Tibial artery (tissue), 4 donors: ENCODE measurements around the gene NAT9.
A peak's percentile ranks its signal among the peaks of the same experiment; 100 is the strongest.

ENCODE experiments used
- DNase-seq, 2 donors: peaks; one replicate each; pipeline ENCODE4 v3.0.0-alpha.2; 2019
- H3K27ac ChIP-seq, 2 donors: fragments of 200-600 bp; sonication (generic) in 1 of 2; 1 replicate in 1 of 2; 2 replicates in 1 of 2; pipeline ENCODE4 v1.5.1; 2018 to 2019; ENCODE audit warnings: mild to moderate bottlenecking in 1 of 2
- H3K27me3 ChIP-seq, 2 donors: fragments of 200-600 bp; sonication (generic) in 1 of 2; one replicate each; pipeline versions ENCODE4 v1.5.1 to v1.6.0; 2016 to 2019
- H3K36me3 ChIP-seq, 3 donors: fragments of 200-600 bp; sonication (generic) in 2 of 3; one replicate each; pipeline ENCODE4 v1.5.1; 2016 to 2019; ENCODE audit warnings: mild to moderate bottlenecking in 2 of 3
- H3K4me1 ChIP-seq, 4 donors: fragments of 200-600 bp; sonication (generic) in 2 of 4; 1 replicate in 3 of 4; 2 replicates in 1 of 4; pipeline ENCODE4 v1.5.1; 2016 to 2019
- H3K4me3 ChIP-seq, 2 donors: fragments of 200-600 bp; sonication (generic) in 1 of 2; 1 replicate in 1 of 2; 2 replicates in 1 of 2; pipeline ENCODE4 v1.5.1; 2018 to 2019; ENCODE audit warnings: mild to moderate bottlenecking in 2 of 2
- H3K9me3 ChIP-seq, 3 donors: fragments of 200-600 bp; sonication (generic) in 1 of 3; one replicate each; pipeline ENCODE4 v1.5.1; 2016 to 2019
- intact Hi-C: fragments of 100-400 bp; cut with DNase I; formaldehyde crosslinking; loops from one replicate; pipeline ENCODE4 v1.15.0; 2023; ENCODE audit warnings: low total_unique reads
- TF ChIP-seq, protein P1 (sequence below), 2 experiments: fragments of 200-600 bp in 1 of 2; fragments of 450-650 bp in 1 of 2; IDR thresholded peaks; one replicate each; pipeline ENCODE4 v1.5.1; 2017 to 2019; ENCODE audit warnings: antibody characterized with exemption in 2 of 2, mild to moderate bottlenecking in 1 of 2, moderate library complexity in 1 of 2

Gene NAT9

DNA sequence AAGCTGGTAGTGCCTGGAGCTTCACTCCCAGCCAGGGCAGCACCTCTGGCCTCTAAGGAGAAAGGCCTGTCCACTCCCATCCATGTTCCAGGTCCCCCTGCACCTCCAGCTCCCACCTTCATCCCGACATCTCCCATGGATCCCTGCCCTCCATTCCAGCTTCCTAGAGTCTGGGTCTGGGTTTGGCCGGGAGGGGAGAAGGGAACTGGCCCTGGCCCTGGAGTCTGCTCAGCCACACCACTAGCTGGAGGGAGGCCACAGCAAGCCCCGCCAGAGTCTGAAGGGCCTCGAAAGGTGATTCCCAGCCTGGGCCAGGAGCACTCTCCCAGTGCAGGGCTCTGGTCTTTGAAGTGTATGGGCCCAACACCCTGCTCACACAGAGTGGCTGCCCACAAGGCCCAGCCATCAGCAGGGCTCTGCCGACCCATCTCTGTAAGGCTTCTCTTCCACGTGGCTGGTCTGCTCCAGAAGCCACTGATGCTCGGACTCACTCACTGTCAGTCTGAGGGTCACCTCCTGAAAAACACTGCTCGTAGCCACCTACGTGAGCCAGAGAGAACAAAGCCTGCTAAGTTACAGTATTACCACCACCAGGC, 4.7 kb downstream of the NAT9 start:
- intact Hi-C loops: loop anchor here (10.0 kb wide), 1 partner anchor 567 kb away; the partner anchor contains the start of gene RPL38
- Histone ChIP-seq H3K9me3 (no peaks in the 10 kb centered on the region), H3K4me1 (peaks cover 0 to 37% (median 29%) of the 10 kb centered on the region in 4 donors), H3K27me3 (no peaks in the 10 kb centered on the region), H3K4me3 (no peak overlapping the region), H3K36me3 (peaks cover 23 to 58% (median 34%) of the 10 kb centered on the region in 3 donors), H3K27ac (no peak overlapping the region)
- no peak for DNase-seq
- TF ChIP-seq, protein P1, sequence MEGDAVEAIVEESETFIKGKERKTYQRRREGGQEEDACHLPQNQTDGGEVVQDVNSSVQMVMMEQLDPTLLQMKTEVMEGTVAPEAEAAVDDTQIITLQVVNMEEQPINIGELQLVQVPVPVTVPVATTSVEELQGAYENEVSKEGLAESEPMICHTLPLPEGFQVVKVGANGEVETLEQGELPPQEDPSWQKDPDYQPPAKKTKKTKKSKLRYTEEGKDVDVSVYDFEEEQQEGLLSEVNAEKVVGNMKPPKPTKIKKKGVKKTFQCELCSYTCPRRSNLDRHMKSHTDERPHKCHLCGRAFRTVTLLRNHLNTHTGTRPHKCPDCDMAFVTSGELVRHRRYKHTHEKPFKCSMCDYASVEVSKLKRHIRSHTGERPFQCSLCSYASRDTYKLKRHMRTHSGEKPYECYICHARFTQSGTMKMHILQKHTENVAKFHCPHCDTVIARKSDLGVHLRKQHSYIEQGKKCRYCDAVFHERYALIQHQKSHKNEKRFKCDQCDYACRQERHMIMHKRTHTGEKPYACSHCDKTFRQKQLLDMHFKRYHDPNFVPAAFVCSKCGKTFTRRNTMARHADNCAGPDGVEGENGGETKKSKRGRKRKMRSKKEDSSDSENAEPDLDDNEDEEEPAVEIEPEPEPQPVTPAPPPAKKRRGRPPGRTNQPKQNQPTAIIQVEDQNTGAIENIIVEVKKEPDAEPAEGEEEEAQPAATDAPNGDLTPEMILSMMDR (IDR thresholded peaks at IDR 0.05): no peak

DNA sequence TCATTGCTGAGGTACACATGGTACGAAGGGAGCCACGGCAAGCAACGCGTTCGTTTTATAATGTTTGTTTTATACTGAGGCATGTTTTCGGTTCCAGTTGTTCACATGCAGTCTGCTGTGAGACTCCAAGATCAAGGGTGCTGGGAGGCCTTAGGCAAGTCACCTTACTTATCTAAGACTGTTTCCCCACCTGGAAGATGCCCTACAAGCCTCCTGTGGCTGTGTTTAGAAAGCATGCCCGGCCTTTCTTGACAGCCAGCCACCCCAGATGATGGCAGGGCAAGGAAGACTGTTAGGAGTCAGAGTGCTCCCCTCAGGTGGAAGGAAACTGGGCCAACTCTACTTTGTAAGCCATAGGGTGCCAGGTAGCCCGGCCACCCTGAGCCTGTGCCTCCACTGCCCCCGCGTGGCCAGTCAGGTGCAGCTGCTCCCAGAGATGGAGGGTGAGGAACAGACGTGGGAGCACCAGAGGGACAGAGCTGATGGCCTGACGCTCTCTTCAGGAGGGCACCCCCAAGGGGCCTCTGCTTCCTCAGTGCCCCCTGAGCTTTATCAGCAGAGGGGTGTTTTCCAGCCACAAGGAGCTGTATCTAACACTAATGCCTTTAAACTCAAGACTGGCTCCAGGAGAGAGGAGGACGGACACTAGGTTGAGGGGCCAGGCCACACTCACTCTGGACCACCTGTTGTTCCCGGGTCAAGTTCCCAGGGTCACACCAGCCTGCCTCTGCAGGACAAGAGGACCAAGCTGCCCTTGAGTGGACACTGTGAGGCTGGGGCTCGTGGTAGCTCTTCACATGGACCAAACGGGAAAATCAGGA, 5.4 kb downstream of the NAT9 start:
- H3K27me3 ChIP-seq: no peaks in the 10 kb centered on the region
- no peaks in the 10 kb centered on the region for H3K9me3 ChIP-seq
- H3K36me3 ChIP-seq: peaks cover 23 to 61% (median 34%) of the 10 kb centered on the region in 3 donors
- DNase-seq: no peak
- TF ChIP-seq, protein P1 (IDR thresholded peaks at IDR 0.05): peak; percentile 61 to 71
- intact Hi-C loops: loop anchor here (10.0 kb wide), 1 partner anchor 566 kb away; the partner anchor contains the start of gene RPL38
- no peak overlapping the region for H3K4me3 ChIP-seq
- peaks cover 0 to 37% (median 29%) of the 10 kb centered on the region in 4 donors for H3K4me1 ChIP-seq
- no peak overlapping the region for H3K27ac ChIP-seq

DNA sequence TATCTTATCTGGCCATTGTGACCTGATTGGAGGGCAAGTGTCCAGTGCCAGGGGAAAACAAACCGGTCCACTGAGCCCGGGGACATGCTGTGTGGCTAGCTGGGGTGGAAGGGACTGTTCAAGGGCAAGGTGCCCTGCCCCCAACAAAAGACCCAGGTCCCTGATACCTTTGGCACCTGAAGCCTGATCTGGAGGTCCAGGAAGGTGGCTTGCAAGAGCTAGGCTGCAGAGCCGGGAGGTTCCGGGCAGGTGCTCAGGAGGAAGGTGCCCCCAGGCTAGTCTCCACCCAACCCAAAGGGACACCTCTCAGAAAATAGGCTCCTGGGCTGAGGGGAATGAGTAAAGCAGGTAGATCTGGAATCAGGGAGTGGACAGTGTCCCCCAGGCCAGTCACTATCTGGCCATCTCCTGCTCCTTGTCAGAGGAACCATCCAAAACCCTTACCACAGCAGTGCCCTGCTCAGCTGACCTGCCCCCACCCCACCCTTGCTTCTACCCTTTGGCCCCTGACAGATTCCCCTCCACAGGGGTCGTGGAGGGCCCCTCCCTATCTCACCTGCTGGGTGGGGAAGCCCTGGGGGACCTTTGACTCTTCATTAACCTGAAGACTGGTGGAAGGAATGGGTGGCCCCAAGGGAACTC, 6.2 kb downstream of the NAT9 start:
- H3K27me3 ChIP-seq: no peaks in the 10 kb centered on the region
- no peak for DNase-seq
- H3K27ac ChIP-seq: no peak overlapping the region
- peaks cover 23 to 63% (median 34%) of the 10 kb centered on the region in 3 donors for H3K36me3 ChIP-seq
- H3K4me1 ChIP-seq: peaks cover 0 to 30% (median 22%) of the 10 kb centered on the region in 4 donors
- H3K4me3 ChIP-seq: no peak overlapping the region
- no peaks in the 10 kb centered on the region for H3K9me3 ChIP-seq
- TF ChIP-seq, protein P1 (IDR thresholded peaks at IDR 0.05): no peak
- intact Hi-C loops: loop anchor here (10.0 kb wide), 1 partner anchor 565 kb away; the partner anchor contains the start of gene RPL38

DNA sequence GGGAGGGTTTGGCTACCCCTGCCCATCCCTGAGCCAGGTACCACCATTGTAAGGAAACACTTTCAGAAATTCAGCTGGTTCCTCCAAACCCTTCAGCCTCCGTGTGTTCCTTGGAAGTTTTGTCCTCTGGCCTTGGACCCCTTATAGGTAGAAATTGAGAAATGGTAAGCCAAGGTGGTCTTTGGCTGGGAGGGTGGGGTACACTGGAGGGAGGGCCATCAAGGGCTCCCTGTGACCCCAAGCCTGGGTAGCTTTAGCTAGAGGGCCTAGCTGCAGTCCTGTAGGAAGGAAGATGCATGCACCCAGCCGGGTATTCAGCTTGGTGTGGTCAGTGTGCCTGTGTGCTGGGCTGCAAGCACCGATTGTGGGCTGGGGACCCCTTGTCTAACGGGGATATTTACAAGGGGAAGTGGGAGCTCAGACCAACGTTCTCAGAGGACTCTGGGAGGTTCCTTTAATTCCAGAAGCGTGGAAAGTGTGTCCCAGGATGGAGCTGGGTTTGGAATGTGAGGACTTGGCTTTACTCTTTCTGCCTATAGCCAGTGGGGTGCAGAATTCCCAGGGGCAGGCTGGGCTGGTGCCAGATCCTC, 6.8 kb downstream of the NAT9 start:
- intact Hi-C loops: no loop called here
- Histone ChIP-seq H3K27ac (peak overlapping the region; percentile 64 to 67), H3K36me3 (peaks cover 23 to 66% (median 34%) of the 10 kb centered on the region in 3 donors), H3K9me3 (no peaks in the 10 kb centered on the region), H3K4me1 (peaks cover 0 to 24% (median 18%) of the 10 kb centered on the region in 4 donors), H3K4me3 (no peak overlapping the region), H3K27me3 (no peaks in the 10 kb centered on the region)
- no peak for DNase-seq
- TF ChIP-seq, protein P1 (IDR thresholded peaks at IDR 0.05): no peak

DNA sequence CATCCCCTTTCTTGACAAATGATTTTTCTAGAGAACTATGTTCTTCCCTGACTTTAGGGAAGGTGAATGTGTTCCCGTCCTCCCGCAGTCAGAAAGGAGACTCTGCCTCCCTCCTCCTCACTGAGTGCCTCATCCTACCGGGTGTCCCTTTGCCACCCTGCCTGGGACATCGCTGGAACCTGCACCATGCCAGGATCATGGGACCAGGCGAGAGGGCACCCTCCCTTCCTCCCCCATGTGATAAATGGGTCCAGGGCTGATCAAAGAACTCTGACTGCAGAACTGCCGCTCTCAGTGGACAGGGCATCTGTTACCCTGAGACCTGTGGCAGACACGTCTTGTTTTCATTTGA, 7.4 kb downstream of the NAT9 start:
- peaks cover 0 to 21% (median 17%) of the 10 kb centered on the region in 4 donors for H3K4me1 ChIP-seq
- intact Hi-C loops: no loop called here
- DNase-seq: no peak
- no peak overlapping the region for H3K4me3 ChIP-seq
- peaks cover 23 to 67% (median 34%) of the 10 kb centered on the region in 3 donors for H3K36me3 ChIP-seq
- H3K27ac ChIP-seq: peak overlapping the region; percentile 64 to 67
- no peaks in the 10 kb centered on the region for H3K9me3 ChIP-seq
- H3K27me3 ChIP-seq: no peaks in the 10 kb centered on the region
- TF ChIP-seq, protein P1 (IDR thresholded peaks at IDR 0.05): no peak
